ENCODE measurements around the gene SALL4. TPM values are rescaled to one million over a fixed set of nuclear protein-coding genes. Genes with fewer than 3 reads are reported as not detected.
"Not testable (repeated sequence)": the region's sequence is repeated elsewhere in the genome, so short reads cannot be mapped to it uniquely, and the experiment has no call there.

Gene SALL4
- total and polyA plus RNA-seq, 5 experiments from 2014 or later, result 0.03 TPM; not detected in 4

GRCh38 chr20:51756653-51757052 is 45.7 kb downstream of the SALL4 start:
- Mint-ChIP-seq H3K4me3 (no peak overlapping the region), H3K27ac (no peak overlapping the region), H3K36me3 (no peaks in the 10 kb centered on the region), H3K9me3 (no peaks in the 10 kb centered on the region), H3K4me1 (no peaks in the 10 kb centered on the region), H3K27me3 (peaks cover 0 to 2% (median 0%) of the 10 kb centered on the region in 5 donors)
- POLR2A ChIA-PET, result no interaction called here
- DNase-seq (no peak), ATAC-seq (no peak)

- H3K9me3 Mint-ChIP-seq, H3K36me3 Mint-ChIP-seq, H3K4me3 Mint-ChIP-seq, H3K27ac Mint-ChIP-seq, H3K27me3 Mint-ChIP-seq, ATAC-seq, DNase-seq, H3K4me1 Mint-ChIP-seq, POLR2A ChIA-PET: not testable (repeated sequence)
Observed at GRCh38 chr20:51753220-51753619, 49.1 kb downstream of the SALL4 start.

GRCh38 chr20:51752343-51752951 is 49.9 kb downstream of the SALL4 start:
- no peak for DNase-seq
- POLR2A ChIA-PET, result no interaction called here

GRCh38 chr20:51750770-51751388 is 51.4 kb downstream of the SALL4 start:
- ATAC-seq (no peak), DNase-seq (no peak)
- H3K4me1 Mint-ChIP-seq, result no peaks in the 10 kb centered on the region
- peaks cover 0 to 3% (median 3%) of the 10 kb centered on the region in 5 donors for H3K27me3 Mint-ChIP-seq
- no peaks in the 10 kb centered on the region for H3K9me3 Mint-ChIP-seq
- H3K36me3 Mint-ChIP-seq, result no peaks in the 10 kb centered on the region
- POLR2A ChIA-PET, result no interaction called here
- no peak overlapping the region for H3K27ac Mint-ChIP-seq
- no peak overlapping the region for H3K4me3 Mint-ChIP-seq

More at GRCh38 chr20:51752343-51752951, 49.9 kb downstream of the SALL4 start:
- ATAC-seq, result no peak
- Mint-ChIP-seq H3K27ac (no peak overlapping the region), H3K4me3 (no peak overlapping the region), H3K9me3 (no peaks in the 10 kb centered on the region), H3K36me3 (no peaks in the 10 kb centered on the region), H3K4me1 (no peaks in the 10 kb centered on the region), H3K27me3 (peaks cover 0 to 3% (median 2%) of the 10 kb centered on the region in 5 donors)

- H3K27ac Mint-ChIP-seq, result no peak overlapping the region
- peaks cover 2 to 10% (median 3%) of the 10 kb centered on the region in 5 donors for H3K27me3 Mint-ChIP-seq
- no peaks in the 10 kb centered on the region for H3K9me3 Mint-ChIP-seq
- POLR2A ChIA-PET, result no interaction called here
- DNase-seq (no peak), ATAC-seq (no peak)
- no peak overlapping the region for H3K4me3 Mint-ChIP-seq
- H3K36me3 Mint-ChIP-seq, result no peaks in the 10 kb centered on the region
- no peaks in the 10 kb centered on the region for H3K4me1 Mint-ChIP-seq
Observed at GRCh38 chr20:51750037-51750769, 52.1 kb downstream of the SALL4 start.

GRCh38 chr20:51749674-51750036 is 52.7 kb downstream of the SALL4 start:
- POLR2A ChIA-PET, result no interaction called here
- no peak overlapping the region for H3K4me3 Mint-ChIP-seq
- no peak for DNase-seq
- no peak for ATAC-seq
- H3K27me3 Mint-ChIP-seq, result peaks cover 2 to 10% (median 3%) of the 10 kb centered on the region in 5 donors
- H3K9me3 Mint-ChIP-seq, result no peaks in the 10 kb centered on the region
- no peak overlapping the region for H3K27ac Mint-ChIP-seq
- no peaks in the 10 kb centered on the region for H3K36me3 Mint-ChIP-seq
- H3K4me1 Mint-ChIP-seq, result no peaks in the 10 kb centered on the region

- POLR2A ChIA-PET, result no interaction called here
- no peaks in the 10 kb centered on the region for H3K36me3 Mint-ChIP-seq
- H3K9me3 Mint-ChIP-seq, result no peaks in the 10 kb centered on the region
- peaks cover 2 to 10% (median 5%) of the 10 kb centered on the region in 5 donors for H3K27me3 Mint-ChIP-seq
- no peak overlapping the region for H3K27ac Mint-ChIP-seq
- ATAC-seq, result no peak
- no peak overlapping the region for H3K4me3 Mint-ChIP-seq
- DNase-seq, result no peak
- no peaks in the 10 kb centered on the region for H3K4me1 Mint-ChIP-seq
Observed at GRCh38 chr20:51747182-51747911, 55.0 kb downstream of the SALL4 start.

- Mint-ChIP-seq H3K4me3 (no peak overlapping the region), H3K27me3 (peaks cover 4 to 10% (median 5%) of the 10 kb centered on the region in 5 donors), H3K27ac (no peak overlapping the region), H3K4me1 (no peaks in the 10 kb centered on the region), H3K36me3 (no peaks in the 10 kb centered on the region), H3K9me3 (no peaks in the 10 kb centered on the region)
- POLR2A ChIA-PET, result no interaction called here
- no peak for DNase-seq
- ATAC-seq, result no peak
Observed at GRCh38 chr20:51745804-51746203, 56.5 kb downstream of the SALL4 start.

GRCh38 chr20:51740838-51741237 is 61.5 kb downstream of the SALL4 start:
- POLR2A ChIA-PET, result no interaction called here
- Mint-ChIP-seq H3K27me3 (peaks cover 2 to 7% (median 6%) of the 10 kb centered on the region in 5 donors), H3K4me1 (no peaks in the 10 kb centered on the region), H3K9me3 (no peaks in the 10 kb centered on the region), H3K4me3 (no peak overlapping the region), H3K36me3 (no peaks in the 10 kb centered on the region), H3K27ac (no peak overlapping the region)
- ATAC-seq, result no peak
- no peak for DNase-seq

- H3K4me3 Mint-ChIP-seq, POLR2A ChIA-PET, ATAC-seq, H3K36me3 Mint-ChIP-seq, H3K27me3 Mint-ChIP-seq, DNase-seq, H3K4me1 Mint-ChIP-seq, H3K9me3 Mint-ChIP-seq, H3K27ac Mint-ChIP-seq: not testable (repeated sequence)
Observed at GRCh38 chr20:51740308-51740707, 62.0 kb downstream of the SALL4 start.

GRCh38 chr20:51739722-51740249 is 62.5 kb downstream of the SALL4 start:
- DNase-seq (no peak), ATAC-seq (no peak)
- POLR2A ChIA-PET, result no interaction called here
- H3K27ac Mint-ChIP-seq, result no peak overlapping the region
- peaks cover 0 to 6% (median 2%) of the 10 kb centered on the region in 5 donors for H3K27me3 Mint-ChIP-seq
- no peaks in the 10 kb centered on the region for H3K9me3 Mint-ChIP-seq
- no peaks in the 10 kb centered on the region for H3K36me3 Mint-ChIP-seq
- H3K4me1 Mint-ChIP-seq, result no peaks in the 10 kb centered on the region
- no peak overlapping the region for H3K4me3 Mint-ChIP-seq

GRCh38 chr20:51738877-51739447 is 63.4 kb downstream of the SALL4 start:
- DNase-seq (no peak), ATAC-seq (no peak)
- Mint-ChIP-seq H3K36me3 (no peaks in the 10 kb centered on the region), H3K9me3 (no peaks in the 10 kb centered on the region), H3K27me3 (peaks cover 0 to 5% (median 0%) of the 10 kb centered on the region in 5 donors), H3K27ac (no peak overlapping the region), H3K4me1 (no peaks in the 10 kb centered on the region), H3K4me3 (no peak overlapping the region)
- POLR2A ChIA-PET, result no interaction called here

- ATAC-seq, POLR2A ChIA-PET, H3K36me3 Mint-ChIP-seq, H3K9me3 Mint-ChIP-seq, DNase-seq, H3K4me3 Mint-ChIP-seq, H3K27ac Mint-ChIP-seq, H3K4me1 Mint-ChIP-seq, H3K27me3 Mint-ChIP-seq: not testable (repeated sequence)
Observed at GRCh38 chr20:51738261-51738660, 64.1 kb downstream of the SALL4 start.
